ENCODE data around the gene SACM1L.

SACM1L gene, protein sequence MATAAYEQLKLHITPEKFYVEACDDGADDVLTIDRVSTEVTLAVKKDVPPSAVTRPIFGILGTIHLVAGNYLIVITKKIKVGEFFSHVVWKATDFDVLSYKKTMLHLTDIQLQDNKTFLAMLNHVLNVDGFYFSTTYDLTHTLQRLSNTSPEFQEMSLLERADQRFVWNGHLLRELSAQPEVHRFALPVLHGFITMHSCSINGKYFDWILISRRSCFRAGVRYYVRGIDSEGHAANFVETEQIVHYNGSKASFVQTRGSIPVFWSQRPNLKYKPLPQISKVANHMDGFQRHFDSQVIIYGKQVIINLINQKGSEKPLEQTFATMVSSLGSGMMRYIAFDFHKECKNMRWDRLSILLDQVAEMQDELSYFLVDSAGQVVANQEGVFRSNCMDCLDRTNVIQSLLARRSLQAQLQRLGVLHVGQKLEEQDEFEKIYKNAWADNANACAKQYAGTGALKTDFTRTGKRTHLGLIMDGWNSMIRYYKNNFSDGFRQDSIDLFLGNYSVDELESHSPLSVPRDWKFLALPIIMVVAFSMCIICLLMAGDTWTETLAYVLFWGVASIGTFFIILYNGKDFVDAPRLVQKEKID

DNA sequence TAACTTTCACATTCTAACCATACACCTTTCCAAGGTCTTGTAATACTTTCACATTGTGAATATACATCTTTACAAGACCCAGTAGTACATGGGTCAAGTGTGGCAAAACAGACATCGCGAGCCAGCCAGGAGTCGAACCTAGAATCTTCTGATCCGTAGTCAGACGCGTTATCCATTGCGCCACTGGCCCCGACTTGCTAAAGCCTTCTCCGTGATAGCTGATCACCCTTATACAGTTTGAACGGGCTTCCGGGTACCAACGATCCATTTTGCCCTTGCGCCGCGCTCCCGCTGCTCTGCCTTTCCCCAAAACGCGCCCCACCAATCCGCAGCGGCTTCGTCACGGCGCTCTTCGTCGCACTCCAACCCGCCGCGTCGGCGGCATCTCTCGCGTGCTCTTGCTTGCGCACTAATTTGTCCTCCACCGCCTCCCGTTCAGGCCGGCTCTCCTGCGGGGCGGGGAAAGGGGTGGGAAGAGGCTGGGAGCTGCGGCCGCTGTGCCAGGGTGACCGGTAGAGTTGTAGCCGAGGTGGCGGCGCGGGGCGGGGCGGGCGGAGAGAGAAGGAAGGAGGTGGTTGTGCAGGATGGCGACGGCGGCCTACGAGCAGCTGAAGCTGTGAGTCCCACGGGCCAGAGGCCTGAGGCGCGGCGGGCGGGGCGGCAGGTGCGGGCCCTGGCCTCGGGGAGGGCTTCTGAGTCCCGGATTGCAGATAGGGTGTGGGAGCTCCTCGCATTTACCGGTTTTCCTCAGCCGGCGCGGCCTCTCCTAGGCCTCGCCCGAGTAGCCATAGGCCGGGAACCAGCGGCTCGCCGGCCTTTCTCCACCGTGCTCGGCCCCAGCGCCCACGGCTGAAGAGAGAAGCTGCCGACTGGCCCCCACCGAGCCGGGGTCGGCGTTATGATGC, at the start of gene SACM1L:
SACM1L (plus strand) TSS at position 515 of the 905 bp plus-strand sequence; CDS start at position 585, 70 bp downstream.
- DNase-seq (ENCODE audit: low spot score), result peak; percentile 92

DNA sequence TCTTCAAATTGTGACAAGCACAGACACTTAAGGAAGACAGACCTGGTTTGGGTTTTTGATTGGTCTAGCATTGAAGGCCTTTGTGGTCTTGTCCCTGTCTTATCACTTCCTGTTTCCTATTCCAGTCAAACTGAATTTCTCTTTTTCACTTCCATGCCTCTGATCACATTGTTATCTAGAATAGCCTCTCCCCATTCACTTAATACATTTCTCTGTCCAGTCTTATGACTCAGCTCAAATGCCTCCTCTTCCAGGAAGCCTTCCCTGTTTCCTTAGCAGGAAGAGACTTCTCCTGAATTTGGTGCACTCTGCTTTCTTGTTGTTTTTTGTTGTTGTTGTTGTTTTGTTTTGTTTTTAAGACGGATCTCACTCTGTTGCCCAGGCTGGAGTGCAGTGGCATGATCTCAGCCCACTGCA, 49.1 kb upstream of the SACM1L start:
- DNase-seq (ENCODE audit: low spot score), result no peak

DNA sequence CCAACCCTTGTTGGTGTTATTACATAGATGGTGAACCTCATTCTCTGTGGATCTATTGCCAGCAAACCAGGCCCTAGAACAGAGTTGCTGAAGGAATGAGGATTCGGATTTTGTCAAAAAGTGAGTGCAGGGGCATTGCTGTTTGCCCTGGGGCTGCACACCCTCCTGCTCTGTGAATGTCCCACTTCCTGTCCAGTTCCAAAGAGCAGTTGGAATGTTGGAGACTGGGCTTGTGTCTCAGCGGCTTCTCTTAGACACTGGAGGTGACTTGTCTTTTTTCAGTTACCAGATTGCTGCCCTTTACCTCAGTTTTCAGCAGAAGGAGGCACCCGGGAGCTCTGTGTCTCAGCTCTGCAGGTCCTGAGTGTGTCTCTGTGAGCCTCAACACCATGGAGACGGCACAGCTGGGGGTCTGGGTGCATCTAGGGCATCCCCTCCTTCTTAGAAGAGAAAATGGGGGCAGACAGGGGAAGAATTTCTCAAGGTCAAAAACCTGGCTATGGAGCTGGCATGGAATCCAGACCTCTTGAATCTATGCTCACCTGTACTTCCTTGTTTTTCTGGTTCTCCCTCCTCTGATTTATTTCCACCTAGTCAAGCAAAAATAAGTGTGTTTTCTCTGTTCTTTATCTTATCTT, 48.4 kb upstream of the SACM1L start:
- no peak for DNase-seq (ENCODE audit: low spot score)

DNA sequence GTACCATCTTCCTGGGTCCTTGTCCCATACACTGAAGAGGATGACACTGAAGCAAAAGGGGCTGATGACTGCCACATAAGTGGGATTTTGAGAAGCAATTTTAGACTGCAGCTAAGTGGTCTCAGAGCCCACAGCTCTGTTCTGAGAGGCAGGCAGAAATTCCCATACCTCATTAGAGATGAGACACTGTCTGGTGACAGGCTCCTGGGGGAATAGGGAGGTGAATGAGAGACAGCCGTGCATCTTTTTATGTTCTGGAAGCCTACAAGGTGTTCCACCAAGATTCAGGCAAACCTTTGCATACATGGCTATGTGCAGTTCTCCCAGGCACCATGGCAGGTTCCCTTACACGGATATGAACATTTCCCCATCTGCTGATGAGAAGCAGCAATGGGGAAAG, 47.4 kb upstream of the SACM1L start:
- no peak for DNase-seq (ENCODE audit: low spot score)

DNA sequence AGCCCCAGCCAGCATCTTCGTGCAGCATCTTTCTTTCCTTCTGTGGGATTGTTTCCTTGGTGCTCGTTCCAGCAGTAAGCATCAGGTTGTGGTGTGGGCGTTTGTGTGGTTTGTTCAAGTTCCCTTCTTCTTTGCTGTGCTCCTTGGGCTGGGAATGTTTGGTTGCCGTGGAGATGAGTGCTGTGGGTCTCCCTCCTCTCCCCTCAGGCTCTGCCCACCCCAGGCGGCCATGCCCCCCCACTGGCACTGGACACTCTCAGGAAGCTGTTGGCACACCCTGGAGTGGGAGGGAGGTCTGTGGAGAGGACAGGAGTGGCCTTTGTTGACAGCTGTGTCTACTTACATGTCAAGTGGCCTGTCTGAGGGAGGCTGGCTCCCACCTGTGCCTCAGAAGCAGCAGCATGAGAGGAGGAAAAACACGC, 46.5 kb upstream of the SACM1L start:
- DNase-seq (ENCODE audit: low spot score), result no peak

DNA sequence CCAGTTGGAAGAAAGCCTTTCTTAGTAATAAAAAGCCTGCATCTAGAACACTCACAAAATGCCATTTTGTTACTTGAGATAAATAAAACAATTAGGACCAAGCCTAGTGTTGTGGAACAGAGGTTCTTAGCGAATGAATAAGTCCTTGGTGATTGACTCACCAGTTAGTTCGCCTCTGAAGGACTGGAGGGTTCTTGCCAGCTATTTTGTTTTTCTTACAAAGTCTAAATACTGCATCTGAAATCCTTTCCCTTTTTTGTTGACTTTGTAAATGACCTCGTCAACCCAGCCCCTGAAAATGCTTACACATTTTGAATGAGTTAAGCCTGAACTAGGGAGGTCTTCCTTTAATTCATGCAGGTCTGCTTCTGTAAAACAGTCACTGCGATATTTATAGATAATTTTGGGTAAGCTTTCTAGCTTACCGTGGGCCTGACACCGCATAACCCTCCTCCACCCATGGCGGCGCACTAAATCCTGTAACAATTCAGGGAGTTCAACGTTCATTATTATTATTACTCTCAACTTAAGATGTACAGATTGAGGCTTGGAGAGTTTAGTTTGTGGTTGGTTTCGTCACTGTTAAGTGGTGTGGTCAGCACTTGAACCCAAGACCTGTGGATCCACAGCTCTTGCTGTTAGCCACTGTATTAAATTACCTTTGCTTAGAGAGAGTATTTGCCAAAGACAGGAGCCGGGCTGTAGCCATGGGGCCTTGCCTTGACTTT, 45.0 kb upstream of the SACM1L start:
- DNase-seq (ENCODE audit: low spot score), result no peak

DNA sequence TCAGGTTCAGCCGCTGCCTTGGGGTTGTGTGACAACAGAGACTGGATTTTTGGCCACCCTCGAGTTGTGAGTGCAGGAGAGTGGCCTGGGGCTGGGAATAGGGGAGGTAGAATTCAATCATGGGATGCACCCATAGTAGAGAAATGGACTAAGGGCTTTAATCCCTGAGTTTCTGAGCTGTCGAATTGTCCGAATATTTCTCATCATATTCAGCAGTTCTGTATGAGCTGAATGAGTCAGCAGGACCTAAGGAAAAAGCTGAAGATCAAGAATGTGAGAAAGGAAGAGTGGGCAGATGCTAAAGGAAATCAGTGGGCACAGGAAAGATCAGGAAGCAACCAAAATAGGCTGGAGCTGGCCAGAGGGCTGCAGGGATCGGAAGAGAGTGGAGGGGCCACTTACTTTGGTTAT, 44.4 kb upstream of the SACM1L start:
- no peak for DNase-seq (ENCODE audit: low spot score)

DNA sequence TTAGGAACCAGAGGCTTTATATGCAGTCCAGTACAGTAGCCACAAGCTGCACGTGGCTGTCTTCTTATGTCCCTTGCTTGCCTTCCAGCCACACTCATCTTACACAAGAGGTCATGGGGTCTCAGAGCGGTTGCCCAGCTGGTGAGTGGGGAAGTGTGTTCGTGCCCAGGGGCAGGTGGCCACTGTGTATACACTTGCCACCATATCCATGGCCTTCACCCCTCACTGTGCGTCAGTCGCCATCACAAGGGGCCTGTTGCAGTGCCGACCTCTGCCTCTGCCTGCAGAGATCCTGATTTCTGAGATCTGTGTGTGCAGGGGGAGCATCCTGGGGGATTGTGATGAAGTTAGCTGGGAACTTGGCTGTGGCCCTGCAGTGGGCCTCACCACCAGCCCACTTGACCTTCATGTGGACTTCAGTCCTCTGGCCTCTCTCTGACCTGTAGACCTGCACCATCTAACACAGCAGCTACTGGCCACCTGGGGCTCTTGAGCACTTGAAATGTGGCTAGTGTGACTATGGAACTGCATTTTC, 43.1 kb upstream of the SACM1L start:
- DNase-seq (ENCODE audit: low spot score), result no peak

DNA sequence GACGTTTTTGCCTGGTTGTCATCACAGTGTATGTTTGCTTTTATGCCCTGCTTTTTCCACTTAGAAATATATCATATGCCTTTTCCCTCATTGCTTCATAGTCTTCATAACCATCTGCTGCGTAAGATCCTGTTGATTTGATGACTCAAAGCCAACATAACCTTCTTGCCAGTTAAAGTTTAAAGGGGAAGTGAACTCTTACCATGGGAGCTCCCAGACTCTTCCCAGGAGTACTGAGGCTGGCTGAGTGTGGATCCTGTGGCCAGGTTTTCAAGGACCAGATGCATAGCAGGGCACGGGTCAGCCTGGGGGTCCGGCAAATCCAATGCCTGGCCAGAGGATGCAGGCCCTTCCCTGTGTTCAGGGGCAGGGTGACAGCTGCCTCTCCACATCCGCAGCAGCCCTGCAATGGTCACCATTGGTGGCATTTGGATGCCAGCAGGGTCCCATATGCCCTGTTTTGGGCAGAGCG, 42.0 kb upstream of the SACM1L start:
- DNase-seq (ENCODE audit: low spot score), result no peak

DNA sequence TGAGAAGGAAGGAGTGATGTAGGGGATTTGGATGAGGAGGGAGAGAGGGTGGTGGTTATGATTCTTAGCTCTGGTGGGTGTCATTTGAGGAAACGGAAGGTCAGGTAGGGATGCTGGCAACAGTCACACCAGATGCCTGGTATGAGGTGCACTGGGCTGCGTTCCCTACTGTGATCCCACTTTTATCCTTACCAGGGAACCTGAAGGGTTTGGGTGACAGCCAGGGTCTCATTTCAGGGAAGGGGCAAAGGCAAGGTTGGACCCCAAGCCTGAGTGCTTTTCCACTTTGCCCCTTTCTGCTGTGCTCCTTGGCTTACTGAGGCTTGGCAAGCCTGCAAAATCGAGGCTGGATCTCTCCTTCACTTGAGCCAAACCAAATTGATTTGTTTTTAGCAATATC, 36.0 kb upstream of the SACM1L start:
- DNase-seq (ENCODE audit: low spot score), result no peak

DNA sequence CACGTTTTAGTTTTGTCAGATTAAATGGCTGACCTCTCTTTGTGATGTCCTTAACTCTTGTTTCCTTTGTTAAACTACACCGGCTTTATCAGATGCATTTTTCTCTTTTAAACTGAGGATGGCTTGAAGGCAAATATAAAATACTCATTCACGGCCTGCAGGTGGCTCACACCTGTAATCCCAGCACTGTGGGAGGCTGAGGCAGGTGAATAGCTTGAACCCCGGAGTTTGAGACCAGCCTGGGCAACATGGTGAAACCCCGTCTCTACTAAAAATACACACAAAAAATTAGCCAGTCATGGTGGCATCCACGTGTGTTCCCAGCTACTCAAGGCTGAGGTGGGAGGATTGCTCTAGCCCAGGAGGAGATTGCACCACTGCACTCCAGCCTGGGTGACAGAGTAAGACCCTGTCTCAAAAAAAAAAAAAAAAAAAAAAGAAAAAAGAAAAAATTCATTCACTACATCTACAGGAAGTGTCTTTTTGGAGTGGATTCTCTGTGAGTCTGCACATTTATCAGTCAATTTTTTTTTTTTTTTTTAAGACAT, 34.7 kb upstream of the SACM1L start:
- no peak for DNase-seq (ENCODE audit: low spot score)

DNA sequence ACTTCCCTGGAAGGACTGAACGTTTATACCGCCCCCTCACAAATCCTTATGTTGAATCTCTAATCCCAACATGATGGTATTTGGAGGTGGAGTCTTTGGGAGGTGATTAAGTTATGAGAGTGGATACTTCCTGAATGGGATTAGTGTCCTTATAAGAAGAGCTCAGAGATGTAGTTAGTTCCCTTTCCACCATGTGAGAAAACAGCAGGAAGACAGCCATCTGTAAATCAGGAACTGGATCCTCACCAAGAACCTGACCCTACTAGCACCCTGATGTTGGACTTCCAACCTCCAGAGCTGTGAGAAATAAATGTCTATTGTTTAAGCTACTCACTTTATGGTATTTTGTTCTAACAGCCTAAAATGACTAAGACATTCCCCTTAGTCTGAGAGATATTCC, 33.3 kb upstream of the SACM1L start:
- no peak for DNase-seq (ENCODE audit: low spot score)

DNA sequence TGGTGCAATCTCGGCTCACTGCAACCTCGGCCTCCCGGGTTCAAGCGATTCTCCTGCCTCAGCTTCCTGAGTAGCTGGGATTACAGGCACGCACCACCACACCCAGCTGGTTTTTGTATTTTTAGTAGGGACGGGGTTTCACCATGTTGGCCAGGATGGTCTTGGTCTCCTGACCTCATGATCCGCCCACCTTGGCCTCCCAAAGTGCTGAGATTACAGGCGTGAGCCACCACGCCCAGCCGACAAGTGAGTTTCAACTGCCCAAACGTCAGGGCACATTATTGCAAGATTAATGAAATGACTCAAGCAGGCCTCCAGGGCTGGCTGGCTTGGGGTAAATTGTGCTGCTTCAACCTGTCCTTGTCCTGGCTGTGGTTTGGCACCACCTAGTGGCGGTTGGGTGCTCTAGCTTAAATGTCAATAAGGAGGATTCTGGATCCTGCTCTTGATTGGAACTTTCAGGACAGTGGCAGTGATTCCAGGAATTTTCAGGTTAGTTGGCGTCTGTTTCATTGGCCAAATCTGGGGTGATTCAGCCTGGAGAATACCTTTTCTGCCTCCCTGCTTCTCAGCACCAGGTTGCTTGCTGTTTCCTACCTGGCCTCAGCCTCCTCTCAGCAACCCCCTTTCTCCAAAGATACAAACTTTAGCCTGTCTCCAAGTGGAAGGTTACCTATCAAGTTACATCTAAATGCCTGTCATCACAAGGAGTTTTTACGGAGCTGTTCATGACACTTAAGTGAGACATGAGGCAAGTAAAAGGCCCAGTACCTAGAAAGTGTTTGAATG, 32.4 kb upstream of the SACM1L start:
- peak; percentile 88 for DNase-seq (ENCODE audit: low spot score)

DNA sequence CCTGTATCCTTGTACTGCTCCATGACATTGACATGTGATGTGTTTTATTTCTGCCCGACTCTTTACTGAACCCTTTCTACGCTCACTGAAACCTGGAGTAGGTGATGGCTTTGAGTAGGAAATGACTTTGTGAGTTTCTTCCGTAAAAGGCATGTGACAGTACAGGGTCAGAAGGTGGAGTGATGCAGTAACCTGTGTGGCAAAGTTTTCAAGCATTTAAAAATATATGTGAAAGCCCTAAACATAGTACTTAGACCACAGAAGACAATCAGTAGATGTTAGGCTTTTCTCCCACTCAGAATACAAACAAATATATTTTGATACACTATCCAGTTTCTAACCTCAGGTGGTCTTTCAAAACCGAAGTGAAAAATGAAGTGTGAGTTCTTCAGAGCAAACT, 31.3 kb upstream of the SACM1L start:
- no peak for DNase-seq (ENCODE audit: low spot score)

DNA sequence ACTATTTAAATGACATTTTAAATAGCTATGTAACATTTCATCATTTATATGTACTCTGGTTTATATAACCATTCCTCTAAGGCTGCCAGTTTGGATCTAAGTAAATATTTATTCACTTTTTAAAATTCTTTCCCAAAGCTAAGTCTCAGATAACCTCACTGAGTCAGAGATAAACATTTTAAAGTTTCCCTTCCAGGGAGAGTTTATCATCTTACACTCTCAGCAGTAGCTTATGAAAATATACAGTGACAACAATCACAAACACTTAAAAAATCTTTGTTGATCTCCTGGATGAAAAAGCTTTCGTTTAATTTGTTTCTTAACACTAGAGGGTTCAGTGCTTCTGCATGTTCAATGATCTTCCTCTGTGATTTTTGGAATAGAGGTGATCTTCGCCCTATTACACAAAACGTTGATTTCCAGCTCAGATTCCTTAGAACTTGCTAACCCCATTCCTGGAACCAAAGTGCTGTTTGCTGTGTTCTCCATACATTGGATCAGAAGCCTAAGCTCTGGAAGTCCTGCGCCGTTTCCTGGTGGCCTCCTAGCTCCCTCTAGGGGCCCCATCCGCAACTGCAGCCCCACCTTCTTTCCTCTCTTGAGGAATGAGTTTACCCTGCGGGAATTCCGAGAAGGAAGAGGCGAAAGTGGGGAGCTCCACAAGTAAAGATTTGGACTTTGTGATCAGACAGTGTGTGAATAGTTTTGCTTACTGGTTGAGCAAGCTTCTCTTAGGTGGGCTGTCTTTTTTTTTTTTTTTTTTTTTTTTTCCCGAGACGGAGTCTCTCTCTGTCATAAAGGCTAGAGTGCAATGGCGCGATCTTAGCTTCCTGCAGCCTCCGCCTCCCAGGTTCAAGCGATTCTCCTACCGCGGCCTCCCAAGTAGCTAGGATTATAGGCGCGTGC, 29.3 kb upstream of the SACM1L start:
- peak; percentile 81 for DNase-seq (ENCODE audit: low spot score)

DNA sequence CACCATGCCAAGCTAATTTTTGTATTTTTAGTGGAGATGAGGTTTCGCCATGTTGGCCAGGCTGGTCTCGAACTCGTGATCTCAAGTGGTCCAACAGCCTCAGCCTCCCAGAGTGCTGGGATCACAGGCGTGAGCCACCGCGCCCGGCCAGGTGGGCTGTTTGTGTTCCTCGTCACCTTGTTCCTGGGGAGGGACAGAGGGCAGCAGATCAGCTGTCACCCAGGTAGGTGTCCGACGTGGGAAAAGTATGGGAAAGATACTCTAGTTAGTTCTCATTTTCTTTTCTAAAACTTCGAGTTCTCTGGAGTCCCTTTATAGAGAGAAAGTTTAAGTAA, 28.7 kb upstream of the SACM1L start:
- no peak for DNase-seq (ENCODE audit: low spot score)

DNA sequence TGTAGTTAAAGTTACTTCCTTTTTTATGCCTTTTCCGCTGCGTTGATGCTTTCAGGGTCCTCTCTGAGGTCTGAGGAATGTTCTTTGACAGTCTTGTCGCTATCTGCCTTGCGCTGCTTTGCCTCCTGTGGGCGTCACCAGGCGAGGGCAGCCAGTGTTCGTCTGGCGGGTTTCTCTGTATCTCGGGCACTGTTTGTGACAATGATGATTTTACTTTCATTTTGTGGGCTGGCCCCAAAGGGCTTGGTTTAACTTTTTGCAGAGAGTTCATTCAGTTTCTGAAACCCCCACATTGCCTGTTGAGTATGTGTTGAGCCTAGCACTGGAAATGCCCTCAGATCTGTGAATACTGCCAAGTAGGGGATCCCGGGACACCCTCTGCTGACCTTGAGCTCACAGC, 24.6 kb upstream of the SACM1L start:
- no peak for DNase-seq (ENCODE audit: low spot score)

DNA sequence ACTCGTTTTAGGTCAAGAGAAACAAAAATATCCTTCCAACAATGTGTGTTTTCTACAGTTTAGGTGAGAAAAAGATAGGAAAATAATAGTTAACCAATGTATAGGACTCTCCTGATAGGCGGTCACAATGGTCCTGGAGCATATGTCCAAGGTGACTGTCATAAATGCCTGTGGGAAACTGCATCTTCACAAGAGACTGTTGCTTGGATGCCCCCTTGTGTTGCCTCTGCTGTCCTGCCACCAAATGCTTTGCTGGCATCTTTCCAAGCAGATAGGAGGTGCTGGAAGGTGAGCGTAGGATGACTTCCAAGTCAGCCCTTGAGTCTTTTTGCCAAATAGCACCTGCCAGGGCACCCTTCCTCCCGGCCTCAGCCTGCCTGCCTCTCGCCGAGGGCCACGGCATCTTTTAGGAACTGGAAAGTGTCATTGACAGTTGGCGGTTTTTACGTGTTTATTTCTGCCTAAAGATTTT, 24.1 kb upstream of the SACM1L start:
- DNase-seq (ENCODE audit: low spot score), result peak; percentile 67

Data from D341Med (cell line).